ENCODE data around the gene ZKSCAN1.

- TF ChIP-seq CTCF (IDR thresholded peaks at IDR 0.05): no peak
- no peak for TF ChIP-seq POLR2A (IDR thresholded peaks at IDR 0.05)
Observed at GRCh38 chr7:100038326-100038725, 22.9 kb downstream of the ZKSCAN1 start.
